ENCODE data around the gene CLEC2A.

The CLEC2A gene

DNA sequence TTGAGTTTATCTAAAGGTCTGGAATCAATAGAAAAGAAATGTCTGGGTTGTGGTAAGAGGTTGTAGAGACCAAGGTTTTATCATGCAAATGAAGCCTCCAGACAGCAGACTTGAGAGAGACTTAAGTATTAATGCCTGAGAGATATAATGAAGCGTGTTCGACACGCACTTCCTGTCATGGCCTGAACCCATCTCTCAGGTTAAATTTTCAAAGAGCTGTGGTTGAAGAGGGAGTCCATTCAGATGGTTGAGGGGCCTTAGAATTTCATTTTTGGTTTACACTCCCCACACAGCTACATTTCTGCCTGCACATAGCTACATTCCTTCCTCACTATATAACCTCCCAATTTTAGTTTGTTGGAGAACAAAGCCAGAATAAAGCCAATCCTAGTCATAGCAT lies 28.9 kb upstream of the CLEC2A start:
- no peak for TF ChIP-seq RARB (CRISPR knock-in tag; IDR thresholded peaks at IDR 0.05)
- no peak for TF ChIP-seq PPARA (CRISPR knock-in tag; IDR thresholded peaks at IDR 0.05; ENCODE audit: borderline replicate concordance)
- no peak for TF ChIP-seq ZNF8 (CRISPR knock-in tag; IDR thresholded peaks at IDR 0.05)
- no peak for TF ChIP-seq PATZ1 (CRISPR knock-in tag; IDR thresholded peaks at IDR 0.05; ENCODE audit: borderline replicate concordance)
- no peak for TF ChIP-seq TOX (CRISPR knock-in tag; IDR thresholded peaks at IDR 0.05; ENCODE audit: borderline replicate concordance)
- no peak for ATAC-seq

DNA sequence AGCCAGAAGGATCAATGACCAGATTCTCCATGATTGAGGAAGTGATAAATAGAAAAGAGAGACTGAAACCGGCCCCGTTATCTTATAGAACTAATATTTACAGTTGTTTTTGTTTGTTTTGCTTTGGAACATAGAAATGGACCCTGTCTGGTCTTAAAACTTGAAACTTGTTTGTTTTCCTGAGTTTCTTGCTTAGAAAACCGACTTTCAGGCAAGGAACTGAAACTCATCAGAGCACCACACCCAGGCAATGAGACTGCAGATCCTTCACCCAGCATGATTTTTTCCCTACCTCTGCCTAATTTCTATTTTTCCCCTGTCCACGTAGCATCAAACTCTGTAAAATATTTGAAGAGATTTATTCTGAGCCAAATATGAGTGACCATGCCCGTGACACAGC lies 28.4 kb upstream of the CLEC2A start:
- TF ChIP-seq PATZ1 (CRISPR knock-in tag; IDR thresholded peaks at IDR 0.05; ENCODE audit: borderline replicate concordance) (no peak), SNAI2 (CRISPR knock-in tag; IDR thresholded peaks at IDR 0.05) (no peak), RARB (CRISPR knock-in tag; IDR thresholded peaks at IDR 0.05) (no peak), GLIS3 (CRISPR knock-in tag; IDR thresholded peaks at IDR 0.05) (no peak), ZC3H10 (CRISPR knock-in tag; IDR thresholded peaks at IDR 0.05) (no peak), ESRRG (CRISPR knock-in tag; IDR thresholded peaks at IDR 0.05) (no peak), TCF4 (CRISPR knock-in tag; IDR thresholded peaks at IDR 0.05; ENCODE audit: borderline replicate concordance) (no peak), BACH2 (CRISPR knock-in tag; IDR thresholded peaks at IDR 0.05; ENCODE audit: borderline replicate concordance) (no peak), ZFP3 (CRISPR knock-in tag; IDR thresholded peaks at IDR 0.05) (no peak), ISL1 (CRISPR knock-in tag; IDR thresholded peaks at IDR 0.05) (no peak), ZFP30 (CRISPR knock-in tag; IDR thresholded peaks at IDR 0.05) (no peak), PPARA (CRISPR knock-in tag; IDR thresholded peaks at IDR 0.05; ENCODE audit: borderline replicate concordance) (no peak), CREB5 (CRISPR knock-in tag; IDR thresholded peaks at IDR 0.05; ENCODE audit: low read depth) (no peak), ZNF565 (CRISPR knock-in tag; conservative IDR thresholded peaks at IDR 0.05; ENCODE audit: low read depth) (no peak), CSDC2 (CRISPR knock-in tag; IDR thresholded peaks at IDR 0.05) (no peak), ARNTL (CRISPR knock-in tag; IDR thresholded peaks at IDR 0.05; ENCODE audit: borderline replicate concordance, low read depth) (no peak)
- TF ChIP-seq, protein P1, sequence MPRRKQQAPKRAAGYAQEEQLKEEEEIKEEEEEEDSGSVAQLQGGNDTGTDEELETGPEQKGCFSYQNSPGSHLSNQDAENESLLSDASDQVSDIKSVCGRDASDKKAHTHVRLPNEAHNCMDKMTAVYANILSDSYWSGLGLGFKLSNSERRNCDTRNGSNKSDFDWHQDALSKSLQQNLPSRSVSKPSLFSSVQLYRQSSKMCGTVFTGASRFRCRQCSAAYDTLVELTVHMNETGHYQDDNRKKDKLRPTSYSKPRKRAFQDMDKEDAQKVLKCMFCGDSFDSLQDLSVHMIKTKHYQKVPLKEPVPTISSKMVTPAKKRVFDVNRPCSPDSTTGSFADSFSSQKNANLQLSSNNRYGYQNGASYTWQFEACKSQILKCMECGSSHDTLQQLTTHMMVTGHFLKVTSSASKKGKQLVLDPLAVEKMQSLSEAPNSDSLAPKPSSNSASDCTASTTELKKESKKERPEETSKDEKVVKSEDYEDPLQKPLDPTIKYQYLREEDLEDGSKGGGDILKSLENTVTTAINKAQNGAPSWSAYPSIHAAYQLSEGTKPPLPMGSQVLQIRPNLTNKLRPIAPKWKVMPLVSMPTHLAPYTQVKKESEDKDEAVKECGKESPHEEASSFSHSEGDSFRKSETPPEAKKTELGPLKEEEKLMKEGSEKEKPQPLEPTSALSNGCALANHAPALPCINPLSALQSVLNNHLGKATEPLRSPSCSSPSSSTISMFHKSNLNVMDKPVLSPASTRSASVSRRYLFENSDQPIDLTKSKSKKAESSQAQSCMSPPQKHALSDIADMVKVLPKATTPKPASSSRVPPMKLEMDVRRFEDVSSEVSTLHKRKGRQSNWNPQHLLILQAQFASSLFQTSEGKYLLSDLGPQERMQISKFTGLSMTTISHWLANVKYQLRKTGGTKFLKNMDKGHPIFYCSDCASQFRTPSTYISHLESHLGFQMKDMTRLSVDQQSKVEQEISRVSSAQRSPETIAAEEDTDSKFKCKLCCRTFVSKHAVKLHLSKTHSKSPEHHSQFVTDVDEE (CRISPR knock-in tag; IDR thresholded peaks at IDR 0.05): no peak
- TF ChIP-seq, protein P2, sequence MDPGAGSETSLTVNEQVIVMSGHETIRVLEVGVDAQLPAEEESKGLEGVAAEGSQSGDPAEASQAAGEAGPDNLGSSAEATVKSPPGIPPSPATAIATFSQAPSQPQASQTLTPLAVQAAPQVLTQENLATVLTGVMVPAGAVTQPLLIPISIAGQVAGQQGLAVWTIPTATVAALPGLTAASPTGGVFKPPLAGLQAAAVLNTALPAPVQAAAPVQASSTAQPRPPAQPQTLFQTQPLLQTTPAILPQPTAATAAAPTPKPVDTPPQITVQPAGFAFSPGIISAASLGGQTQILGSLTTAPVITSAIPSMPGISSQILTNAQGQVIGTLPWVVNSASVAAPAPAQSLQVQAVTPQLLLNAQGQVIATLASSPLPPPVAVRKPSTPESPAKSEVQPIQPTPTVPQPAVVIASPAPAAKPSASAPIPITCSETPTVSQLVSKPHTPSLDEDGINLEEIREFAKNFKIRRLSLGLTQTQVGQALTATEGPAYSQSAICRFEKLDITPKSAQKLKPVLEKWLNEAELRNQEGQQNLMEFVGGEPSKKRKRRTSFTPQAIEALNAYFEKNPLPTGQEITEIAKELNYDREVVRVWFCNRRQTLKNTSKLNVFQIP (CRISPR knock-in tag; IDR thresholded peaks at IDR 0.05; ENCODE audit: borderline replicate concordance, low read depth): no peak
- no peak for ATAC-seq

GRCh38 chr12:9957834-9958233 lies 25.7 kb upstream of the CLEC2A start:
- ATAC-seq: no peak
- TF ChIP-seq, protein P2 (CRISPR knock-in tag; IDR thresholded peaks at IDR 0.05; ENCODE audit: borderline replicate concordance, low read depth): no peak
- TF ChIP-seq ISL1 (CRISPR knock-in tag; IDR thresholded peaks at IDR 0.05) (no peak), TCF4 (CRISPR knock-in tag; IDR thresholded peaks at IDR 0.05; ENCODE audit: borderline replicate concordance) (no peak), PATZ1 (CRISPR knock-in tag; IDR thresholded peaks at IDR 0.05; ENCODE audit: borderline replicate concordance) (no peak), RARB (CRISPR knock-in tag; IDR thresholded peaks at IDR 0.05) (no peak), PPARA (CRISPR knock-in tag; IDR thresholded peaks at IDR 0.05; ENCODE audit: borderline replicate concordance) (no peak), ARNTL (CRISPR knock-in tag; IDR thresholded peaks at IDR 0.05; ENCODE audit: borderline replicate concordance, low read depth) (no peak), ZFP30 (CRISPR knock-in tag; IDR thresholded peaks at IDR 0.05) (no peak), ZC3H10 (CRISPR knock-in tag; IDR thresholded peaks at IDR 0.05) (no peak), GLIS3 (CRISPR knock-in tag; IDR thresholded peaks at IDR 0.05) (no peak), OSR1 (CRISPR knock-in tag; IDR thresholded peaks at IDR 0.05) (no peak), ZNF565 (CRISPR knock-in tag; conservative IDR thresholded peaks at IDR 0.05; ENCODE audit: low read depth) (no peak), SNAI2 (CRISPR knock-in tag; IDR thresholded peaks at IDR 0.05) (no peak), ESRRG (CRISPR knock-in tag; IDR thresholded peaks at IDR 0.05) (no peak)
- TF ChIP-seq, protein P3, sequence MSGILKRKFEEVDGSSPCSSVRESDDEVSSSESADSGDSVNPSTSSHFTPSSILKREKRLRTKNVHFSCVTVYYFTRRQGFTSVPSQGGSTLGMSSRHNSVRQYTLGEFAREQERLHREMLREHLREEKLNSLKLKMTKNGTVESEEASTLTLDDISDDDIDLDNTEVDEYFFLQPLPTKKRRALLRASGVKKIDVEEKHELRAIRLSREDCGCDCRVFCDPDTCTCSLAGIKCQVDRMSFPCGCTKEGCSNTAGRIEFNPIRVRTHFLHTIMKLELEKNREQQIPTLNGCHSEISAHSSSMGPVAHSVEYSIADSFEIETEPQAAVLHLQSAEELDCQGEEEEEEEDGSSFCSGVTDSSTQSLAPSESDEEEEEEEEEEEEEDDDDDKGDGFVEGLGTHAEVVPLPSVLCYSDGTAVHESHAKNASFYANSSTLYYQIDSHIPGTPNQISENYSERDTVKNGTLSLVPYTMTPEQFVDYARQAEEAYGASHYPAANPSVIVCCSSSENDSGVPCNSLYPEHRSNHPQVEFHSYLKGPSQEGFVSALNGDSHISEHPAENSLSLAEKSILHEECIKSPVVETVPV (CRISPR knock-in tag; IDR thresholded peaks at IDR 0.05): no peak
